Gastroesophageal sphincter (tissue), 4 donors: Measurements from ENCODE around the gene ERP44. TPM values are rescaled to one million over a fixed set of nuclear protein-coding genes. Genes with fewer than 3 reads are reported as not detected.
"Not testable (repeated sequence)": the region's sequence is repeated elsewhere in the genome, so short reads cannot be mapped to it uniquely, and the experiment has no call there.

Experiments
- ATAC-seq: fragments of 150-250 bp; one replicate; pipeline ENCODE4 v1.9.1; 2016; ENCODE audit warnings: mild to moderate bottlenecking, moderate library complexity
- H3K27ac ChIP-seq, 4 donors: fragments of 200-600 bp; sonication (generic) in 3 of 4; 1 replicate in 3 of 4; 2 replicates in 1 of 4; pipeline ENCODE4 v1.5.1; 2016 to 2019
- H3K27me3 ChIP-seq: fragments of 200-600 bp; sonication (generic); one replicate; pipeline ENCODE4 v1.5.1; 2019
- H3K36me3 ChIP-seq, 2 donors: fragments of 200-600 bp; sonication (generic); one replicate each; pipeline ENCODE4 v1.5.1; 2019; ENCODE audit warnings: control low read depth in 1 of 2
- H3K4me1 ChIP-seq, 3 donors: fragments of 200-600 bp; sonication (generic); 1 replicate in 2 of 3; 2 replicates in 1 of 3; pipeline ENCODE4 v1.5.1; 2016 to 2019; ENCODE audit warnings: control low read depth in 2 of 3
- H3K4me3 ChIP-seq, 2 donors: fragments of 200-600 bp; sonication (generic); one replicate each; pipeline ENCODE4 v1.5.1; 2019; ENCODE audit warnings: mild to moderate bottlenecking in 1 of 2, moderate library complexity in 1 of 2
- H3K9me3 ChIP-seq, 3 donors: fragments of 200-600 bp; sonication (generic); one replicate each; pipeline ENCODE4 v1.5.1; 2017 to 2019; ENCODE audit warnings: control low read depth in 2 of 3
- CTCF ChIP-seq, 4 experiments: fragments of 200-600 bp in 2 of 4; fragments of 450-650 bp in 2 of 4; sonication (generic) in 1 of 4; IDR thresholded peaks; one replicate each; pipeline ENCODE4 v1.5.1; 2017 to 2019; ENCODE audit warnings: antibody characterized with exemption in 4 of 4, mild to moderate bottlenecking in 2 of 4, moderate library complexity in 2 of 4
- EP300 ChIP-seq: sonication (generic); formaldehyde crosslinking; IDR thresholded peaks from one replicate; pipeline ENCODE4 v1.6.1; 2017; ENCODE audit warnings: antibody characterized with exemption, mild to moderate bottlenecking
- POLR2A ChIP-seq, 2 donors: fragments of 450-650 bp; IDR thresholded peaks; one replicate each; pipeline ENCODE4 v1.6.1; 2017; ENCODE audit warnings: antibody characterized with exemption in 2 of 2, mild to moderate bottlenecking in 2 of 2, moderate library complexity in 1 of 2
- POLR2AphosphoS5 ChIP-seq: sonication (generic); formaldehyde crosslinking; IDR thresholded peaks from one replicate; pipeline ENCODE4 v1.6.1; 2017; ENCODE audit warnings: antibody characterized with exemption
- WGBS, 2 donors: methylation state at CpG; one replicate each; pipeline ENCODE4 v1.1.5; 2018; ENCODE audit warnings: low coverage in 1 of 2; 5-methylcytosine and 5-hydroxymethylcytosine counted together
- total RNA-seq, 4 donors: library from RNA; depleted of rRNA; stranded (reverse); fragments of >200 nt; gene quantifications; one replicate each; pipeline ENCODE4 v1.1.0, GENCODE V29; 2016

The ERP44 gene
- total RNA-seq, 4 donors from 2014 or later: 13.7 to 19.2 (median 13.8) TPM

DNA sequence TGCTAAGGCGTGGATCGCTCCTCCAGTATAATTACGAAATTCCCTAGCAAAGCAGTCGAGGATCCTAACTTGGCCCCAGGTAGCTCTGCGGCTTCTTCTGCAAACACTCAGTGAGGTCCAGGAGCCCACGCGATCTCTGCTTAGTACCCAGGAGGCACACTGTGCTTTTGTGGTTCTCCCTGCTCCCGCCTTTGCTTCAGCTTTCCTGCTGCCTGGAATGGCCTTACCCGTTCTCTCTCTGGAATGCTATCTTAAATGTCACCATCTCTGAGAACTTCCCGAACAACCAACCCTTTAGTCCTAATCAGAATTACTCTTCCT lies 882 bp upstream of the ERP44 start:
- peaks cover 0 to 32% of the 10 kb centered on the region in 2 donors for H3K36me3 ChIP-seq
- peaks cover 7 to 43% (median 11%) of the 10 kb centered on the region in 3 donors for H3K4me1 ChIP-seq
- ATAC-seq: no peak
- H3K9me3 ChIP-seq: no peaks in the 10 kb centered on the region
- TF ChIP-seq CTCF (IDR thresholded peaks at IDR 0.05) (no peak), EP300 (no peak), POLR2AphosphoS5 (peak; percentile 34), POLR2A (IDR thresholded peaks at IDR 0.05) (no peak)
- peak overlapping the region; percentile 49 to 93 (median 90) for H3K27ac ChIP-seq
- peak overlapping the region; percentile 90 to 97 for H3K4me3 ChIP-seq
- H3K27me3 ChIP-seq: no peaks in the 10 kb centered on the region
- WGBS, 2 donors: 6 to 19% methylated on average over 3 to 9 of the region's 10 CpGs

DNA sequence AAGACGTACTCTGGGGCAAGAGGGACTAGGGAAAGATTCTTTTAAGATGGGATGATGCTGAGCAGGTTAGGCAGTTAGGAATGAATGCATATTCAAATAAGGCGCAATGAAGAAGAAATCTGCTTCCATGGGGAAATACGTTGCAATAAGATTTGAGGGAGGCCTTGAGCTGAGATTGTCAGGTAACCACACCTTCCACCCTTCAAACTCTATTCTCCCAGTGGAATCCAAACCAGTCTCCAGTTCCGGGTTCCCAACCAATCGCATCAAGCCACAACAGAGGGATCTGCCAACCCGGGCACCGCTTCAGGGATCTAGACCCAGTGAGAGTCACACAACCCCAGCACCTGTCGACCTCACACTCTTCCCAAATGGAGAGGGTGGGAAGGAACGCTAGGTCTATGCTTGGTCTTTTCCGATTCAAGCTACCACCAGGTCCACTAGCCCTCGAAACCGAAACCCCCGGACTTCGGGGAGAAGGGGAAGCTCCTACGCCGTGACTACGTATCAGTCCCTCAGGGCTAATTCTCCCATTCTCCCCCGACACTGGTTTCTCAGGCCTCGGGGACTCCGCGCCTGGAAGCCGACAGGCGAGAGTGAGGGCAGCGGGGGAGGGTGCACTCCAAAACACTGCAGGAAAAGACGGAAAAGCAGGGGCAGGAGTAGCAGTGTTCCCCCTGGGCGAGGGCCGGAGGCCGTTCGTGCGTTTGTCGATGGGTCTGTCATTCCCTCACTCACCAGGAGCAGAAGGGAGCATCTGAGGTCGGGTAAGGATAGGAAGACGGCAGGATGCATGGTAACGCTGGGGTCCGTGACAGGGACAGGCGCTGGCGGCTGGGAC lies 534 bp downstream of the ERP44 start:
- H3K27ac ChIP-seq: peak overlapping the region; percentile 77 to 93 (median 90)
- no peaks in the 10 kb centered on the region for H3K9me3 ChIP-seq
- TF ChIP-seq CTCF (IDR thresholded peaks at IDR 0.05) (no peak), POLR2A (IDR thresholded peaks at IDR 0.05) (no peak), POLR2AphosphoS5 (no peak)
- H3K36me3 ChIP-seq: peaks cover 0 to 19% of the 10 kb centered on the region in 2 donors
- WGBS, 2 donors: 2 to 6% methylated on average over 5 to 13 of the region's 37 CpGs
- peak; percentile 20 for ATAC-seq
- H3K27me3 ChIP-seq: no peaks in the 10 kb centered on the region
- peak overlapping the region; percentile 90 to 97 for H3K4me3 ChIP-seq
- peaks cover 7 to 43% (median 11%) of the 10 kb centered on the region in 3 donors for H3K4me1 ChIP-seq

DNA sequence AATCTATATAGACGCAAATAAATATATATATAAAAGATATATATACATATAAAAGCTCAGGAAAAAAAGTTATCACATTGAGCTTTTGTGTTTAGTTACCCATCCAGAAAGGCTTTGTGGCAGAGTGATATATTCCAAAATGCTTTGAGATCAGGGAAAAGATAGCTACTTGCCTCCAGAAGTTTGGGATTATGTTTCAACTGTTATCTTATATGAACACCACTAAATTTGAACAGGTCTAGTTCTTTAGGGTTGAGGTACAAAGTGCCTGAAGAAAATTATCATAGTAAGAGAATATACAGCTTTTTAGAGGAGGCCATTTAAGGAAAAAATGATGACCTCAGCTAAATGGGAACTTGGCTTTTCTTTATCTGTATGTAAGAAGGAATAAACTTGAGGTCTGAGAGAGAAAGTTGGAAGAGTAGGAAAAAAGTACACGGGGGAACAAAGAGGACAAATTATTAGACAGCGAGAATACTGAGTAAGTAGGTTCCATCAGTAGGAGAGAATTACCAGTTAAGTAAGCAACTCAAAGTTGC lies 2.4 kb downstream of the ERP44 start:
- H3K4me1 ChIP-seq: peaks cover 7 to 51% (median 11%) of the 10 kb centered on the region in 3 donors
- no peak for ATAC-seq
- H3K36me3 ChIP-seq: peaks cover 0 to 3% of the 10 kb centered on the region in 2 donors
- no peak overlapping the region for H3K4me3 ChIP-seq
- no peaks in the 10 kb centered on the region for H3K27me3 ChIP-seq
- no peaks in the 10 kb centered on the region for H3K9me3 ChIP-seq
- no peak for TF ChIP-seq POLR2AphosphoS5
- TF ChIP-seq EP300: no peak
- no peak for TF ChIP-seq CTCF (IDR thresholded peaks at IDR 0.05)
- no peak for TF ChIP-seq POLR2A (IDR thresholded peaks at IDR 0.05)
- 56 to 81% methylated on average over 3 of the region's 3 CpGs for WGBS, 2 donors
- H3K27ac ChIP-seq: no peak overlapping the region

DNA sequence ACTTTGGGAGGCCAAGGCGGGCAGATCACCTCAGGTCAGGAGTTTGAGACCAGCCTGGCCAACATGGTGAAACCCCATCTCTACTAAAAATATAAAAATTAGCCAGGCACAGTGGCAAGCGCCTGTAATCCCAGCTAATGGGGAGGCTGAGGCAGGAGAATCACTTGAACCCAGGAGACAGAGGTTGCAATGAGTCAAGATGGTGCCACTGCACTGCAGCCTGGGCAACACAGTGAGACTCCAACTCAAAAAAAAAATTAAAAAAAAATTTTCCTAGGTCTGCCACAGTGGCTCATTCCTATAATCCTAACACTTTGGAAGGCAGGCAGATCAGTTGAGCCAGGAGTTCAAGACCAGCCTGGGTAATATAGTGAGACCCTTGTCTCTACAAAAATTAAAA lies 4.4 kb downstream of the ERP44 start:
- H3K27ac ChIP-seq, H3K36me3 ChIP-seq, H3K9me3 ChIP-seq, H3K27me3 ChIP-seq, ATAC-seq, H3K4me3 ChIP-seq: not testable (repeated sequence)
- H3K4me1 ChIP-seq: peaks cover 4 to 51% (median 8%) of the 10 kb centered on the region in 3 donors
- 94 to 100% methylated on average over 2 of the region's 2 CpGs for WGBS, 2 donors

DNA sequence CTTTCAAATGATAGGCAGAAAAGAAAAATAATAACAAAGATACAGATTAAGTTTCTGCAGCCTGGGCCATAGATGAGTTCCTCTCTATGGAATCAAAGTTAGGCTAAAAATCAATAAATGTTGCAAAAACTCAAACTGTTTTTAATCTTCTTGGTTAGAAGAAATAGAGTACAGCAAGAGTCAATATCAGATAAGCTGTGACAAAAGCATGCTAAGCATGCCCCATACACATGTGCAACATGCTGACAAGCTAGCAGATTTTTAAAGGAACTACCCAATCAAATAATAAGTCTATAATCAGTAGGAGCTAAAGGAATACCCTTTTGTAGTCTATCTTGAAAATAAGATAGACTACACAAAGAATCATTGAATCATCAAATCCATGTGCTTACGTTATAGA lies 6.7 kb downstream of the ERP44 start:
- Histone ChIP-seq H3K27me3 (no peaks in the 10 kb centered on the region), H3K9me3 (no peaks in the 10 kb centered on the region), H3K4me1 (peaks cover 0 to 38% (median 0%) of the 10 kb centered on the region in 3 donors), H3K36me3 (no peaks in the 10 kb centered on the region), H3K27ac (no peak overlapping the region), H3K4me3 (no peak overlapping the region)
- WGBS, 2 donors: 100% methylated on average over 1 of the region's 1 CpG
- TF ChIP-seq EP300: no peak
- TF ChIP-seq POLR2A (IDR thresholded peaks at IDR 0.05): no peak
- TF ChIP-seq CTCF (IDR thresholded peaks at IDR 0.05): no peak
- no peak for TF ChIP-seq POLR2AphosphoS5
- ATAC-seq: no peak
